ENCODE results near the gene NEK10. TPM values are rescaled to one million over a fixed set of nuclear protein-coding genes. Genes with fewer than 3 reads are reported as not detected.

NEK10 gene
- total and polyA plus RNA-seq, 4 donors: 3.5 to 60.3 (median 12.8) TPM

DNA sequence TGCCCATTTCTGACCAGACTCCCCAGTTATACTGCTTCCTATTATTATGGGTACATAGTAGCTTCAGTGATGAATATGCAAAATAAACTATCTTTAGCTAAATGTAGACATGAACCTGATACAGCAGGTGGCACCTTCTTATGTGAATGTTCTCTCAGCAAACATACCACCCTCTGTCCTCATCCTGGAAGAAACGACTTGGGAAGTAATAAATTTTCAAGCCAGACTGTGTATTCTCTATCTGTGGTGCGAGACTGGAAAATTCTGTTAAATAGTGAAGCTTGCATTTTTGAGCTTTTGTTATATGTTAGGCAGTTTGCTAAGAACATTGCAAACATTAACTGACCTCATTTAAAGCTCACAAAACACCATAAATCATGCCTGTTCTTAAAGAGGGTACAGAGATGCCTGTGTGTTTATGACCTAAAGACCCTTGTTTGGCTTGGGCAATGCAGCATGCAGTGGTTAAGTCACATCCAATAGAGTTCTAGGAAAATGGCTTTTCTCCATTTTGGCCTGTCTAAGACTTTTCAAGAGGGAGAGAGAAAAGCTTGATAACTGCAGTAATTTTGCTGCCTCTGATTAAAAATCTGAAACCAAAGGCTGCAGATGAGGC is 287.1 kb downstream of the NEK10 start:
- WGBS, 2 donors: 56 to 57% methylated on average over 2 of the region's 2 CpGs
- ATAC-seq (ENCODE audit: insufficient read depth, low FRiP score) (no peak), DNase-seq (peak in 1 of 3 donors; percentile 16)
- Histone ChIP-seq H3K27ac (ENCODE audit: low read depth in 1 of 2, low read length in 1 of 2) (no peak overlapping the region), H3K9ac (ENCODE audit: insufficient read depth in 1 of 2, low read length in 2 of 2) (no peak overlapping the region), H3K4me1 (ENCODE audit: control insufficient read depth in 5 of 5, insufficient read depth in 5 of 5, low read length in 5 of 5) (peaks cover 0 to 2% (median 0%) of the 10 kb centered on the region in 5 donors), H3K9me3 (ENCODE audit: control insufficient read depth in 4 of 4, insufficient read depth in 3 of 4, low read length in 3 of 4) (peaks cover 0 to 4% (median 0%) of the 10 kb centered on the region in 4 donors), H3K4me3 (no peak overlapping the region), H3K27me3 (ENCODE audit: control insufficient read depth in 3 of 3, insufficient read depth in 3 of 3, low read length in 2 of 3) (no peaks in the 10 kb centered on the region), H3K36me3 (ENCODE audit: control insufficient read depth in 4 of 4, insufficient read depth in 4 of 4, low read length in 4 of 4) (no peaks in the 10 kb centered on the region)
- TF ChIP-seq, protein P1, sequence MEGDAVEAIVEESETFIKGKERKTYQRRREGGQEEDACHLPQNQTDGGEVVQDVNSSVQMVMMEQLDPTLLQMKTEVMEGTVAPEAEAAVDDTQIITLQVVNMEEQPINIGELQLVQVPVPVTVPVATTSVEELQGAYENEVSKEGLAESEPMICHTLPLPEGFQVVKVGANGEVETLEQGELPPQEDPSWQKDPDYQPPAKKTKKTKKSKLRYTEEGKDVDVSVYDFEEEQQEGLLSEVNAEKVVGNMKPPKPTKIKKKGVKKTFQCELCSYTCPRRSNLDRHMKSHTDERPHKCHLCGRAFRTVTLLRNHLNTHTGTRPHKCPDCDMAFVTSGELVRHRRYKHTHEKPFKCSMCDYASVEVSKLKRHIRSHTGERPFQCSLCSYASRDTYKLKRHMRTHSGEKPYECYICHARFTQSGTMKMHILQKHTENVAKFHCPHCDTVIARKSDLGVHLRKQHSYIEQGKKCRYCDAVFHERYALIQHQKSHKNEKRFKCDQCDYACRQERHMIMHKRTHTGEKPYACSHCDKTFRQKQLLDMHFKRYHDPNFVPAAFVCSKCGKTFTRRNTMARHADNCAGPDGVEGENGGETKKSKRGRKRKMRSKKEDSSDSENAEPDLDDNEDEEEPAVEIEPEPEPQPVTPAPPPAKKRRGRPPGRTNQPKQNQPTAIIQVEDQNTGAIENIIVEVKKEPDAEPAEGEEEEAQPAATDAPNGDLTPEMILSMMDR (IDR thresholded peaks at IDR 0.05; ENCODE audit: control extremely low read depth, extremely low read depth): no peak

DNA sequence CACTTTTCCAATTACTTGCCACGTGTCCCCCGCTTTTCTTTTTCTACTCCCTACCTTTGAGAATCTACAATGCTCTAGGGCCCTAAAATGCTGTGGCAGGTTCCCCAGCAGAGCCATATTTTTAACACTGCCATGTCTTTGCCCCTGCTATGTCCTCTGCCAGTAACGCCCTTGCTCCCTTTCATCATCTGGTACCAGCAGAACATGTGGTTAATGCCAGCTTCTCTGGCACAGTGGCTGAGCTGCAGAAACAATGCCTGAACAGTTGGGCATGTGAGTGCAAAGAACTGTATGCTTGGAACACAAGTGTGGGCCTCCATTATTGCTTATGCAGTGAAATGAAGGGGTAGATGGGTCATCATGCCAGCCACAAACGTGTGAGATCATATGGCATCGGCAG is 287.6 kb downstream of the NEK10 start:
- Histone ChIP-seq H3K36me3 (ENCODE audit: control insufficient read depth in 4 of 4, insufficient read depth in 4 of 4, low read length in 4 of 4) (no peaks in the 10 kb centered on the region), H3K9ac (ENCODE audit: insufficient read depth in 1 of 2, low read length in 2 of 2) (no peak overlapping the region), H3K9me3 (ENCODE audit: control insufficient read depth in 4 of 4, insufficient read depth in 3 of 4, low read length in 3 of 4) (peaks cover 0 to 4% (median 0%) of the 10 kb centered on the region in 4 donors), H3K4me3 (no peak overlapping the region), H3K27ac (ENCODE audit: low read depth in 1 of 2, low read length in 1 of 2) (no peak overlapping the region), H3K4me1 (ENCODE audit: control insufficient read depth in 5 of 5, insufficient read depth in 5 of 5, low read length in 5 of 5) (peaks cover 0 to 2% (median 0%) of the 10 kb centered on the region in 5 donors), H3K27me3 (ENCODE audit: control insufficient read depth in 3 of 3, insufficient read depth in 3 of 3, low read length in 2 of 3) (no peaks in the 10 kb centered on the region)
- WGBS, 2 donors: 84 to 89% methylated on average over 5 of the region's 5 CpGs
- no peak for DNase-seq
- TF ChIP-seq, protein P1 (IDR thresholded peaks at IDR 0.05; ENCODE audit: control extremely low read depth, extremely low read depth): no peak
- no peak for ATAC-seq (ENCODE audit: insufficient read depth, low FRiP score)

DNA sequence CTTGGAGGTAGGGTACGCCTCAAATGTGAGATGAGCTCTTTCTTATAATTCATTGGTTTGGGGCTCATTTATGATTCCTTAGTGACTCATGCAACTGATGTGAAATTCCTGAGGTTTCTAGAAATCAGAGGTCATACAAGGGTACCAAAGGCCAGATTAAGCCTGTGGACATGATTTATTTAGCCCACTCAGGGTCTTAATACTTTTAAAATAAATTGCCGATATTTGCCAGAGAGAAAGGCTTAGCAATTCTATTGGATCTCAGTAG is 289.0 kb downstream of the NEK10 start:
- Histone ChIP-seq H3K4me1 (ENCODE audit: control insufficient read depth in 5 of 5, insufficient read depth in 5 of 5, low read length in 5 of 5) (peaks cover 0 to 2% (median 0%) of the 10 kb centered on the region in 5 donors), H3K9me3 (ENCODE audit: control insufficient read depth in 4 of 4, insufficient read depth in 3 of 4, low read length in 3 of 4) (peaks cover 0 to 4% (median 0%) of the 10 kb centered on the region in 4 donors), H3K9ac (ENCODE audit: insufficient read depth in 1 of 2, low read length in 2 of 2) (no peak overlapping the region), H3K36me3 (ENCODE audit: control insufficient read depth in 4 of 4, insufficient read depth in 4 of 4, low read length in 4 of 4) (no peaks in the 10 kb centered on the region), H3K27me3 (ENCODE audit: control insufficient read depth in 3 of 3, insufficient read depth in 3 of 3, low read length in 2 of 3) (no peaks in the 10 kb centered on the region), H3K27ac (ENCODE audit: low read depth in 1 of 2, low read length in 1 of 2) (no peak overlapping the region), H3K4me3 (no peak overlapping the region)
- TF ChIP-seq, protein P1 (IDR thresholded peaks at IDR 0.05; ENCODE audit: control extremely low read depth, extremely low read depth): no peak
- DNase-seq: no peak
- WGBS, 2 donors: 85 to 92% methylated on average over 2 of the region's 2 CpGs
- ATAC-seq (ENCODE audit: insufficient read depth, low FRiP score): no peak

All from lung (tissue), 12 donors.